HG02852 (cell line): ENCODE results near the gene TRIM50.
"Not testable (repeated sequence)": the region's sequence is repeated elsewhere in the genome, so short reads cannot be mapped to it uniquely, and the experiment has no call there.

Experiments
- ATAC-seq: cut with Tn5 transposase; IDR thresholded peaks from one replicate; pipeline ENCODE4 v1.9.1; 2021; ENCODE audit warnings: mild to moderate bottlenecking, moderate library complexity; ENCODE audit not compliant: unreplicated experiment

The TRIM50 gene

DNA sequence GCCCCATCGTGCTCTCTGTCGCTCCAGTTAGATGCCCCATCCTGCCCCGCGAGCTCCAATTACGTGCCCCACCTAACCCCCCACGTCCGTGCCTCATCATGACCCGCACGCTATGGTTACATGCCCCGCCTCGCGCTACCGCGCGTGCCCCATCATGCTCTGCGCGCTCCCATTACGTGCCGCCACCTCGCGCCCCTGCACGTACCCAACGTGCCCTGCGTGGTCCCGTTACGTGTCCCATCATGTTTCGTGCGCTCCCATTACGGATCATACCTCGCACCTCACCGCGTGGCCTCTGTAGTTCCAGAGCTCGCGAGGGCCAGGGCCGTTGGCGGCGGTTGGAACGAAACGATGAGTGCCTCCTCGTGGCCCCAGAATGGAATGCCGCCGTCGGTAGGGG is at the start of gene TRIM50, which contains the start of gene FKBP6:
Gene TRIM50, minus strand, starts transcription at position 161 of the 400 bp plus-strand sequence. CDS start 3,295 bp downstream, outside the sequence.
Gene FKBP6, plus strand, starts transcription at position 240 of the 400 bp plus-strand sequence. CDS start 268 bp downstream, outside the sequence.
- ATAC-seq: not testable (repeated sequence)

DNA sequence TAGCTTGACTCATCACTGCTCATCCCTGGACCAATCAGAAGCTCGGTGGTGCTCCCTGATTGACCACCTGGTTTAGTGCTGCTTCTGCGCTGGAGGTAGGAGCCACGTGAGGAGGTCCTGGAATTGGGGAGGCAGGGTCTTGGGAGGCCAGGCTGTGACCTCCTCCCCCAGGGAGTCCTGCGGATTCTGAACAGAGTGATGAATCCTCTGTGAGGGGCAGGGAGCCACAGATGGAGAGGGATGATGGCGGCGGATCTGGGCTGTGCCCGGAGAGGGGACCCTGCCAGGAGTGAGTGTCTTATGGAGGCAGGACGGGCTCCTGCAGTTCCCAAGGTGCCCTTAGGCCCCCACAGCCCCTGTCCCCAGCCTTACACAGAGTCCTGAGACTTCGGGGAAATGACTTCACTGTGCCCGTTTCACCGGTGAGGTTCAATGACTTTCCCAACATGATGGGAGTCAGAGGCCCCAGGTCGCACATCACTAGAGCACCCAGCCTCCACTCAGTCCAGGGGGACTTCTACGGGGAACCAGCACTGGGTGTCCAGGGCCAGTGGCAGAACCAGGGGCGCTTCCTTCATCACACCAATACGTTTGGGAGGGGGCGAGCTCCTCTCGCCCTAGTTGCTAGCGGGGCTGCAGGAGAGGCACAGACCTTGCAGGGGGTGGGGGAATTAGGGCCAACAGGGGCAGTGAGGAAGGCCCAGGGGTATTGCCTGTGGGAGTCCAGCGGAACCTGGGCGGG is 49.0 kb upstream of the TRIM50 start:
- no peak for ATAC-seq

DNA sequence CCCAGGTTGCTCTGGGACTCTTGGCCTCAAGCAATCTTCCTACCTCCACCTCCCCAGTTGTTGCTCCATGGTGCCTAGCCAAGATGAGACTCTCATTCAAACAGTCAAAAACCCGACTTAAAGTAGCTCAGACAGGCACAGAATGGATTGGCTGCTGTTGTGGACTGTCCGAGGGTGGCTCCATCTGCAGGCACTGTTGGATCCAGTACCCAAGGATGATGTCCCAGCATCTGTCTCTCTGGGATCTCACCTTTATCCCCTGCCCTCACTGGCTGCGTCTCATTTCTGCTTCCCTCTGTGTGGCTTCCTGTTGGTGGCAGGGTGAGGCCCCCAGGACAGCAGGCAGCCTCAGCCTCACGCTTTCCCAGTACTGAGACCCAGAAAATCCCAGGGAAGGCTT is 48.4 kb upstream of the TRIM50 start:
- ATAC-seq: not testable (repeated sequence)

- ATAC-seq: no peak
Observed at GRCh38 chr7:73373741-73374140, 45.9 kb upstream of the TRIM50 start.

GRCh38 chr7:73369622-73370021 is 41.7 kb upstream of the TRIM50 start:
- no peak for ATAC-seq

- no peak for ATAC-seq
Observed at GRCh38 chr7:73369009-73369408, 41.1 kb upstream of the TRIM50 start.

- ATAC-seq: no peak
Observed at GRCh38 chr7:73366990-73367389, 39.1 kb upstream of the TRIM50 start.

DNA sequence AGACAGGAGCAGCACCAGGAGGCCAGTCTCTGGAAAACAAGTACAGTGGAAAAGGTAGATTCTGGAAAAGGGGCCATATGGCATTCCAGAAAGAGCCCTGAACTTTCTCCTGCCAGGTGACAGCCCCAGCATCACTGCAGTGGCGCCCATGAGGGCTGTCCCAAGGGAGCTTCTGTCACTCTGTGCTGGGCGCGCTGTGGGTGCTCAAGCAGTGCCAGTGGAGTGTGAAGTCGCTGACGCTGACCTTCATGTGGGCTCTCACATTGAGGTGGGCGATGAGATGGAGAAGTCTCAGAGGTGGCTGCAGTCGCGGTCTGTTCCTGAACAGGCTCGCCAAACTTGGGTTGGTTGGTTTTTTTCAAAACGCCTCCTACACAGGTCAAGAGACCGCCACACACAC is 38.2 kb upstream of the TRIM50 start:
- no peak for ATAC-seq

- no peak for ATAC-seq
Observed at GRCh38 chr7:73364006-73364728, 36.3 kb upstream of the TRIM50 start.

DNA sequence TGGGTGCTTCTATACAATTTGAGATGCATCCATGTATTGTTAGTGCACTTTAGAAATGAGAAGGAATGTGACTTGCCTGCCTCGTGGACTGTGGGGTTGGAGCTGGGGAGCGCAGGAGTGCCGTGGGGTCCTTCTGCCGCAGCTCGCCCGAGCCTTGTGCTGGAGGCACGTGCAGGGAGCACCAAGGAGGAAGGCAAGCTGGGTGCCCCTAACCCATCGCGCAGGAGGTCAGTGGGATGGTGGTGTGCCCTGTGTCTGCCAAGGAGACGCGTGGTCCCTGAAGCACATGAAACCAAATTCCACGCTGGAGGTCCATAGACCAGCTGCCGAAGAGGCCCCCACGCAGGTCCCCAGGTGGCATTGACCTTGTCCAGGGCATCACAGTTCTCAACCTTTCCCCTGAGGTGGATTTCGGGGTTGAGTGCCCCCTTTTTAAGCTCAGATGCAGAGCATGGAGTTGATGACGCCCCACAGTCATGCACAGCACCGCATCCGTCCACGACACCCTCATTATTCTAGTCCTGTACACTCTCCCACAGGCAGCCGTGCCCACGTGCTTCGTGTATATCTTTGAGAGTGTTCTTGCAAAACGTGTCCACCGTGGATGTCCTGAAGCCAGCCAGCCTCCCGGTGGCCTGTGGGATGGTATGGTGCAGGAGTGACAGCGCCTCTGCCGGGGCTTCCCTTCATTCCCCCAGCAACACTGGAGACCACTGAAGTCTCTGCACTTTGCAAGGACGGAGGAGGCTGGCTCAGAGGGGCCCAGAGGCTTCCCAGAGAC is 35.5 kb upstream of the TRIM50 start:
- no peak for ATAC-seq

- ATAC-seq: not testable (repeated sequence)
Observed at GRCh38 chr7:73360590-73360989, 32.7 kb upstream of the TRIM50 start.

GRCh38 chr7:73359746-73360375 is 32.0 kb upstream of the TRIM50 start:
- ATAC-seq: no peak

GRCh38 chr7:73359306-73359705 is 31.4 kb upstream of the TRIM50 start:
- ATAC-seq: no peak

DNA sequence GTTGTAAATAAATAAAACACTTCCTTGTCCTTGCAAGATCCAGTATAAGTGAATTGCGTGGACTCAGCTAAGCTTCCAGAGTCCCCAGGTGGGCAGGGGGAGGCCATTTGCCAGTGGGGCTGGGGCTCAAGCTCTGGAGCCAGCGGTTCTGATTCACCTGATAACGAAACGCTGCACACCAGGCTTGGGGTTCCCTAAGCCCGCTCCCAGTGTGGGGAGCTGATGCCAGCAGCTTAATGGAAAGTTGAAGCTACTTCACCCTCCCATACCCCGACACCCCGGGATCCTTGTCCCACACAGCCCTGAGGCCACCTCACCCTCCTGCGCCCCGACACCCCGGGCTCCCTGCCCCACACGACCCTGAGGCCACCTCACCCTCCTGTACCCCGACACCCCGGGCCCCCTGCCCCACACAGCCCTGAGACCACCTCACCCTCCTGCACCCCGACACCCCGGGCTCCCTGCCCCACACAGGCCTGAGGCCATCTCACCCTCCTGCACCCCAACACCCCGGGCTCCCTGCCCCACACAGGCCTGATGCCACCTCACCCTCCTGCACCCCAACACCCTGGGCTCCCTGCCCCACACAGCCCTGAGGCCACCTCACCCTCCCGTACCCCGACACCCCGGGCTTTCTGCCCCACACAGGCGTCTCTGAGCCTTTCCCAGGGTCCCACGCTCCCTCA is 30.9 kb upstream of the TRIM50 start:
- ATAC-seq: no peak

GRCh38 chr7:73356159-73356558 is 28.3 kb upstream of the TRIM50 start:
- ATAC-seq: no peak

DNA sequence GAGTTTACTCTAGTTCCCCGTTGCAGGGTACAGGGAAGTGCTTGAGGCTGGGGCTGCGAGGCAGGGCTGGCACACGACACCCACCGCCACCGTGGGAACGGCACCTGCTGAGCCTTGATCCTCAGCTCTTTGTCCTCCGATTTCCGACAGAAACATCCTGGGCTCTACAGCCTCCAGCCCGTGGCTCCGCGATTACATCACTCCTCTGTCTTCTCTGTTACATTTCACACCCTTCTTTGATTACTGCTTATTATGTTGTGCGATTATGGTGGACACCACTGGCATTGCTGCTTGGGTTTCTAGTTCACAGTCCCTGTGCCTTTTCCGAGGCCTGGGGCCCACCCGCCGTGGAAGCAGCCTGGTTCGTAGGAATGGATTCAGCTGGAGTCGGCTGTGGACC is 26.9 kb upstream of the TRIM50 start:
- no peak for ATAC-seq

GRCh38 chr7:73354196-73354595 is 26.3 kb upstream of the TRIM50 start:
- ATAC-seq: no peak

DNA sequence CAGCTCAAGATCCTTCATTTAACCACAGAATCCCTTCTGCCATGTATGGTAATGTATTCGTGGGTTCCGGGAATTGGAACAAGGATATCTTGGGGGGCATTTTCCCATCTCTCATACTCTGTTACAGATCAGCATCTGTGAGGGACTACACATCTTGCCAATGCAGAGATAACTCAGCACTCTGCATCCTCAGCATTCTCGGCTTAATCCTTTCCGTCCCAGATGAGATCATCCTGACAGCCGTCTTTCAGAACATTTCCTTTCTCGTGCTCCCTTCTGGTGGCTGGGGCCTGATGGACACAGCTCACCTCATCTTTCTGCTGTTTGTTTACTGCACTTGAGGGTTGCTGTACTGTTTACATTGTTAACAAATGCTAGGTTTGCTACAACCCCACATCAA is 25.4 kb upstream of the TRIM50 start:
- ATAC-seq: no peak

- no peak for ATAC-seq
Observed at GRCh38 chr7:73352784-73353183, 24.9 kb upstream of the TRIM50 start.

GRCh38 chr7:73351447-73352167 is 23.7 kb upstream of the TRIM50 start:
- ATAC-seq: no peak
